Measurements from ENCODE around the gene FAM81B. TPM values are rescaled to one million over a fixed set of nuclear protein-coding genes. Genes with fewer than 3 reads are reported as not detected.

Gene FAM81B
- total RNA-seq, 1 donor from 2014 or later: not detected

DNA sequence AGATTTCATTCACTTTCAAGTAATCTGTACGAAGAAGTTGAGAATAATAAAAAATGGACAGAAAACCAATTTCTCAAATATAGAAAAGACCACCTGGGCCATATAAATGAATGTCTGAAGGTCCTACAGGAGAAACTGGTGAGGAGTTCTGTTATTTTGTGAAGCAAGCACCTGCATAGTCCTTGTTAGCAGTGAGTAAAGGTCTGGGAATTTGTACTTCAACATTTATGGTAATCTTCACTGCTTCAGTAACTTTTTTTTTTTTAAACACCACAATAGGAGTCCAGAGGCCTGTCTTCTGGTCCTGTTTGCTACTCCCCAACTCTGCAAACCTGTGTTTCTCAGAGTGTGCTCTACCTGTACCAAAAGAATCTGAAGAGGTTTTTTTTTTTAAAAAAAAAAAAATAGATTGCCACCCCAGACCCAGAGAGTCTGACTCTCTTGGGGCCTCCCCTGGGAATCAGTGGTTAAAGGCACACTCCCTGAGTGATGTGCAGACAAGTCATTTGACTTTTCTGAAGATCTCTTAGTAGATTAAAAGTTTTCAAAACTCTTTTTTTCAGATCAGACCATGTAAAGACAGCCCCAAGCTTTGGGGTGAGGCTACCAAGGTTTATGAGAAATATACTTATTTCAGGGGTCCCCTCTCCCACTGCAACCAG is 55.5 kb downstream of the FAM81B start:
- H3K27ac Mint-ChIP-seq (ENCODE audit: unreplicated experiment): no peak overlapping the region

DNA sequence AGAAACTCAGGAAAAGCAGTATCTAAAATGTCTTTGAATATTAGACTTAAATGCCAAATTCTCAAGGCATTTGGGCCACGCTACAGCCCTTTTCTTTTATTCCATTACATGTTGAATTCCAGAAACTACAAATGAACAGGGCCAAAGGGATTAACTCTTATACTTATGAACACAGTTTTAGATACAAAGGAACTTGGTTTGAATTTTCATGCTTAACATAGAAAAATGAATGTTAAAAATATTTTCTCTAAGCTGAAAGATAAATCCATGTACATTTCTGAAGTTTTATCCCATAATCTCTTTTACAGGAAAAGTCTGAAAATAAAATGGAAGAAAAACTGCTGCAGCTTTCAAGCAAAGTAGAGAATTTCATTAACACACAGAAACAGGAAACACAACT is 56.8 kb downstream of the FAM81B start:
- no peaks in the 10 kb centered on the region for H3K27me3 Mint-ChIP-seq (ENCODE audit: low read depth)
- TF ChIP-seq, protein P1, sequence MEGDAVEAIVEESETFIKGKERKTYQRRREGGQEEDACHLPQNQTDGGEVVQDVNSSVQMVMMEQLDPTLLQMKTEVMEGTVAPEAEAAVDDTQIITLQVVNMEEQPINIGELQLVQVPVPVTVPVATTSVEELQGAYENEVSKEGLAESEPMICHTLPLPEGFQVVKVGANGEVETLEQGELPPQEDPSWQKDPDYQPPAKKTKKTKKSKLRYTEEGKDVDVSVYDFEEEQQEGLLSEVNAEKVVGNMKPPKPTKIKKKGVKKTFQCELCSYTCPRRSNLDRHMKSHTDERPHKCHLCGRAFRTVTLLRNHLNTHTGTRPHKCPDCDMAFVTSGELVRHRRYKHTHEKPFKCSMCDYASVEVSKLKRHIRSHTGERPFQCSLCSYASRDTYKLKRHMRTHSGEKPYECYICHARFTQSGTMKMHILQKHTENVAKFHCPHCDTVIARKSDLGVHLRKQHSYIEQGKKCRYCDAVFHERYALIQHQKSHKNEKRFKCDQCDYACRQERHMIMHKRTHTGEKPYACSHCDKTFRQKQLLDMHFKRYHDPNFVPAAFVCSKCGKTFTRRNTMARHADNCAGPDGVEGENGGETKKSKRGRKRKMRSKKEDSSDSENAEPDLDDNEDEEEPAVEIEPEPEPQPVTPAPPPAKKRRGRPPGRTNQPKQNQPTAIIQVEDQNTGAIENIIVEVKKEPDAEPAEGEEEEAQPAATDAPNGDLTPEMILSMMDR (conservative IDR thresholded peaks at IDR 0.05): no peak
- H3K27ac Mint-ChIP-seq (ENCODE audit: unreplicated experiment): no peak overlapping the region
- no peaks in the 10 kb centered on the region for H3K36me3 Mint-ChIP-seq (ENCODE audit: low read depth)
- no peaks in the 10 kb centered on the region for H3K9me3 Mint-ChIP-seq
- H3K4me1 Mint-ChIP-seq: peaks cover 11% of the 10 kb centered on the region
- no peak overlapping the region for H3K4me3 Mint-ChIP-seq
- DNase-seq (ENCODE audit: low read depth, low spot score): no peak

More for the DNA sequence above, 55.5 kb downstream of the FAM81B start:
- no peak for DNase-seq (ENCODE audit: low read depth, low spot score)
- TF ChIP-seq, protein P1 (conservative IDR thresholded peaks at IDR 0.05): no peak
- Mint-ChIP-seq H3K36me3 (ENCODE audit: low read depth) (no peaks in the 10 kb centered on the region), H3K4me3 (no peak overlapping the region), H3K4me1 (peaks cover 11% of the 10 kb centered on the region), H3K9me3 (no peaks in the 10 kb centered on the region), H3K27me3 (ENCODE audit: low read depth) (peaks cover 3% of the 10 kb centered on the region)

DNA sequence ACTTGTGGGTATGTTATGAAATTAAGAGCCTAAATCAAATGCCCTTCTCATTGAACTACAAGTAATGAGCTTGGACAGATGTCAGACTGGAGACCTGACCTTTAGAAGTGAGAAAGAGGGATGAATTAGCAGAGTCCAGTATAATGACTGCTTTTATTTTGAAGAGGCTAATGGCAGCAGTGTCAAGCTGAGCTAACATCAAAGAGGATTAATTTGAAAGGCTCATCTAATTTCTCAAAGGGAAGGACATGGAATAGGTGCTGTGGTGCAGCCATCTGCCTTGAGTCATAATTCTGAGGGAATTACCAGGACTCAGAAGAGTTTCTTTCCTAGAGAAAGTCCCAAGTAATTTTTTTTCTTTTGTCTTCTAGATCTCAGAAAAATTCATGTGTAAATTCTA is 57.6 kb downstream of the FAM81B start:
- no peak overlapping the region for H3K4me3 Mint-ChIP-seq

DNA sequence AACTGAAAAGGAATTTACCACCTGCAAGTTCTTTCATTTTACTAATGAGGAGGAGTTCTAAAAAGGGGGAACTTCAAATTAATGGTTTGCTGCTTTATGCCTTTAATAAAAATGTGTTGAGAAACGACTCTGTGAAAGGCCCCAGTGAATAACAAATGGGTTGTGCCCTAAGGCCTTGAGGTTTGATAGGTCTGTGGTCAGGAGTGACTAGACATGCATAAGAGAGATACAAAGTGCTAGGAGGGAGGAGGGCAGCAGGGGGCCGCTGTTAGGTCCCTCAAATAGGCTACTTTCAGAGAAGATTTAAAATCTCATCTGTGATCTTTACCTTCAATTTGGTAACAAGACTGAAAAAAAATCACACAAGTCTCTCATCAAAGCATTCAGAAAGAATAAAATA is 58.3 kb downstream of the FAM81B start:
- H3K27me3 Mint-ChIP-seq (ENCODE audit: low read depth): no peaks in the 10 kb centered on the region
- H3K4me1 Mint-ChIP-seq: peaks cover 11% of the 10 kb centered on the region
- DNase-seq (ENCODE audit: low read depth, low spot score): no peak
- H3K9me3 Mint-ChIP-seq: no peaks in the 10 kb centered on the region
- TF ChIP-seq, protein P1 (conservative IDR thresholded peaks at IDR 0.05): no peak
- no peak overlapping the region for H3K4me3 Mint-ChIP-seq
- no peaks in the 10 kb centered on the region for H3K36me3 Mint-ChIP-seq (ENCODE audit: low read depth)
- H3K27ac Mint-ChIP-seq (ENCODE audit: unreplicated experiment): no peak overlapping the region

More for the DNA sequence above, 57.6 kb downstream of the FAM81B start:
- Mint-ChIP-seq H3K27ac (ENCODE audit: unreplicated experiment) (no peak overlapping the region), H3K36me3 (ENCODE audit: low read depth) (no peaks in the 10 kb centered on the region), H3K9me3 (no peaks in the 10 kb centered on the region), H3K27me3 (ENCODE audit: low read depth) (no peaks in the 10 kb centered on the region), H3K4me1 (peaks cover 11% of the 10 kb centered on the region)
- no peak for DNase-seq (ENCODE audit: low read depth, low spot score)
- TF ChIP-seq, protein P1 (conservative IDR thresholded peaks at IDR 0.05): no peak

DNA sequence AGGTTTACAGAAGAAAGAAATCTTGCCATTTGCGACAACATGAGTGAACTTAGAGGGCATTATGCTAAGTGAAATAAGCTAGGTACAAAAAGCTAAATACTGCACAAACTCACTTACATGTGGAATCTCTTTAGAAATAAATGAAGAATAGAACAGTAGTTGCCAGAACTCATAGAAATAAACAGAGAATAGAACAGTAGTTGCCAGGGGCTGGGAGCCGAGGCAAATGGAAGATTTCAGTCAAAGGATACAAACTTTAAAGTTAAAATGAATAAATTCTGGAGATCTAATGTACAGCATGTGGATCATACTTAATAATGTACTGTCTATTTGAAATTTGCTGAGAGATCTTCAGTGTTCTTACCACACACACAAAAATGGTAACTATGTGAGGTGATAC is 63.4 kb downstream of the FAM81B start:
- no peak overlapping the region for H3K4me3 Mint-ChIP-seq
- TF ChIP-seq, protein P1 (conservative IDR thresholded peaks at IDR 0.05): no peak
- H3K36me3 Mint-ChIP-seq (ENCODE audit: low read depth): no peaks in the 10 kb centered on the region
- H3K4me1 Mint-ChIP-seq: peaks cover under 1% of the 10 kb centered on the region
- no peaks in the 10 kb centered on the region for H3K9me3 Mint-ChIP-seq
- no peaks in the 10 kb centered on the region for H3K27me3 Mint-ChIP-seq (ENCODE audit: low read depth)
- no peak for DNase-seq (ENCODE audit: low read depth, low spot score)
- H3K27ac Mint-ChIP-seq (ENCODE audit: unreplicated experiment): no peak overlapping the region

All from neural crest cell (in vitro differentiated cells).